HCT116 (cell line): ENCODE results near the gene NPLOC4. TPM values are rescaled to one million over a fixed set of nuclear protein-coding genes. Genes with fewer than 3 reads are reported as not detected.

Experiments
- ATAC-seq: fragments of 200-7000 bp; cut with Tn5 transposase; 2 replicates; pipeline ENCODE4 v1.9.1; 2020; ENCODE audit warnings: mild to moderate bottlenecking, moderate library complexity
- BruUV-seq: library from RNA; stranded (reverse); fragments of 400-500 nt; replicated peaks from 2 replicates; lab custom pipeline; 2021; lab: Mats Ljungman, UMichigan
- CTCF ChIA-PET: fragments of 300-600 bp; sonication (Branson Sonifier 250); formaldehyde crosslinking; loops from one replicate; lab custom pipeline; 2021; ENCODE audit warnings: antibody characterized with exemption; lab: Charles Lee
- POLR2A ChIA-PET: fragments of 300-600, 350-600 bp; sonication (Branson Sonifier 250); formaldehyde crosslinking; loops from one replicate; lab custom pipeline; 2021; ENCODE audit warnings: antibody characterized with exemption; lab: Charles Lee
- RAD21 ChIA-PET, 2 experiments: fragments of 300-600 bp; sonication (Branson Sonifier 250); formaldehyde crosslinking; loops; one replicate each; lab custom pipeline; 2023; ENCODE audit warnings: low total read pairs in 2 of 2; ENCODE audit not compliant: uncharacterized antibody in 2 of 2, unreplicated experiment in 2 of 2, low non-redundant PET in 1 of 2; lab: Charles Lee
- DNase-seq: peaks from one replicate; pipeline ENCODE4 v3.0.0-alpha.2; 2010; ENCODE audit warnings: low read depth, low spot score
- H2AFZ ChIP-seq: fragments of 200-600 bp; shearing (Covaris generic), sonication (generic); 2 replicates; pipeline ENCODE4 v1.6.1; 2017; ENCODE audit warnings: low read depth, mixed run types, mixed read lengths, antibody characterized with exemption, low read length; ENCODE audit not compliant: poor library complexity, severe bottlenecking
- H3K27ac ChIP-seq: 2 replicates; pipeline ENCODE4 v1.5.1; 2012; ENCODE audit warnings: low read depth, low read length
- H3K27me3 ChIP-seq: fragments of 200-600 bp; sonication (generic); 2 replicates; pipeline ENCODE4 v1.6.1; 2016; ENCODE audit warnings: mixed run types, low read length, mixed read lengths; ENCODE audit not compliant: insufficient read depth
- H3K36me3 ChIP-seq, 2 experiments: fragments of 200-500 bp in 1 of 2; fragments of 200-600 bp in 1 of 2; sonication (Bioruptor generic) in 1 of 2; sonication (generic) in 1 of 2; 2 replicates each; pipeline versions ENCODE4 v1.5.1 to v1.6.1; 2014 to 2016; ENCODE audit warnings: low read length in 2 of 2, inconsistent platforms in 1 of 2, mixed read lengths in 1 of 2, mixed run types in 1 of 2; ENCODE audit not compliant: insufficient read depth in 2 of 2, control insufficient read depth in 1 of 2
- H3K4me1 ChIP-seq, 2 experiments: fragments of 200-600 bp in 1 of 2; sonication (generic) in 1 of 2; 2 replicates each; pipeline versions ENCODE4 v1.5.1 to v1.6.1; 2012 to 2017; ENCODE audit warnings: low read length in 2 of 2, inconsistent platforms in 1 of 2, mild to moderate bottlenecking in 1 of 2, mixed read lengths in 1 of 2, mixed run types in 1 of 2, moderate library complexity in 1 of 2; ENCODE audit not compliant: insufficient read depth in 2 of 2, control insufficient read depth in 1 of 2
- H3K4me2 ChIP-seq: fragments of 200-600 bp; sonication (generic); 2 replicates; pipeline ENCODE4 v1.6.1; 2017; ENCODE audit warnings: mixed run types, low read length, mixed read lengths
- H3K4me3 ChIP-seq, 2 experiments: fragments of 200-600 bp in 1 of 2; sonication (generic) in 1 of 2; replicated peaks in 1 of 2; 2 replicates each; pipeline ENCODE4 v1.5.1; 2011 to 2016; ENCODE audit warnings: low read length in 2 of 2, control low read depth in 1 of 2, low read depth in 1 of 2, mild to moderate bottlenecking in 1 of 2, mixed read lengths in 1 of 2, mixed run types in 1 of 2
- H3K79me2 ChIP-seq: fragments of 200-600 bp; sonication (generic); 2 replicates; pipeline ENCODE4 v1.6.1; 2017; ENCODE audit warnings: mild to moderate bottlenecking, mixed run types, low read length, moderate library complexity, mixed read lengths; ENCODE audit not compliant: insufficient read depth
- H3K9ac ChIP-seq: fragments of 200-600 bp; sonication (generic); 2 replicates; pipeline ENCODE4 v1.6.1; 2016; ENCODE audit warnings: low read length, mixed read lengths
- H3K9me2 ChIP-seq: fragments of 200-600 bp; sonication (generic), shearing (Covaris generic); 2 replicates; pipeline ENCODE4 v1.6.1; 2017; ENCODE audit warnings: mixed run types, mild to moderate bottlenecking, moderate library complexity; ENCODE audit not compliant: insufficient read depth
- H3K9me3 ChIP-seq, 2 experiments: fragments of 200-500 bp in 1 of 2; fragments of 200-600 bp in 1 of 2; sonication (Bioruptor generic) in 1 of 2; sonication (generic) in 1 of 2; 2 replicates each; pipeline ENCODE4 v1.6.1; 2014 to 2017; ENCODE audit warnings: low read length in 2 of 2, mixed read lengths in 2 of 2, inconsistent platforms in 1 of 2, low read depth in 1 of 2, mild to moderate bottlenecking in 1 of 2, mixed run types in 1 of 2, moderate library complexity in 1 of 2; ENCODE audit not compliant: control insufficient read depth in 1 of 2, insufficient read depth in 1 of 2
- H4K20me1 ChIP-seq: fragments of 200-600 bp; sonication (generic), shearing (Covaris generic); 2 replicates; pipeline ENCODE4 v1.6.1; 2017; ENCODE audit warnings: mixed run types, mild to moderate bottlenecking, moderate library complexity; ENCODE audit not compliant: insufficient read depth
- FOSL1 ChIP-seq: IDR thresholded peaks from 2 replicates; pipeline ENCODE4 v1.6.1; 2012; ENCODE audit warnings: low read depth
- MAX ChIP-seq: IDR thresholded peaks from 2 replicates; pipeline ENCODE4 v1.6.1; 2012
- SRF ChIP-seq: IDR thresholded peaks from 2 replicates; pipeline ENCODE4 v1.6.1; 2012; ENCODE audit warnings: low read depth
- intact Hi-C: fragments of 100-400 bp; cut with micrococcal nuclease; formaldehyde crosslinking; loops from 2 replicates; pipeline ENCODE4 v1.10.0; 2022
- total RNA-seq: library from RNA; stranded (reverse); gene quantifications from one replicate; pipeline ENCODE4 v1.2.1, GENCODE V29; 2021; ENCODE audit not compliant: unreplicated experiment

The NPLOC4 gene
- total RNA-seq, 1 experiment from 2014 or later, result 137 TPM

GRCh38 chr17:81631482-81631881 lies 5.4 kb downstream of the NPLOC4 start:
- no peak for TF ChIP-seq SRF
- CTCF ChIA-PET, result interaction anchor here (0.7 kb wide), 1 partner anchor 37 kb away, joined by 3 read pairs; no protein-coding TSS in a partner anchor
- Histone ChIP-seq H3K4me3 (no peak overlapping the region), H3K9ac (no peak overlapping the region), H3K9me3 (no peaks in the 10 kb centered on the region), H2AFZ (no peak overlapping the region), H4K20me1 (peaks cover 13% of the 10 kb centered on the region; the same call in 1 of the 2 replicates), H3K9me2 (no peaks in the 10 kb centered on the region), H3K27me3 (no peaks in the 10 kb centered on the region), H3K4me2 (no peak overlapping the region), H3K79me2 (peaks cover 98% of the 10 kb centered on the region), H3K27ac (no peak overlapping the region), H3K36me3 (peaks cover 26 to 38% of the 10 kb centered on the region in 2 experiments; a peak in 3 of 4 replicates), H3K4me1 (peaks cover 12 to 17% of the 10 kb centered on the region in 2 experiments)
- RAD21 ChIA-PET, result no interaction called here
- DNase-seq (no peak), ATAC-seq (no peak)
- no TSS peak for BruUV-seq
- intact Hi-C loops, result no loop called here
- POLR2A ChIA-PET, result interaction anchor here (0.8 kb wide), 1 partner anchor 79 kb away, joined by 3 read pairs; the partner anchor contains the start of gene FAAP100

GRCh38 chr17:81630274-81630673 lies 6.6 kb downstream of the NPLOC4 start:
- no peak for ATAC-seq
- no peak overlapping the region for H2AFZ ChIP-seq
- no peak for TF ChIP-seq FOSL1
- TF ChIP-seq MAX, result no peak
- H3K79me2 ChIP-seq, result peaks cover 96% of the 10 kb centered on the region
- no peak for DNase-seq
- no TSS peak for BruUV-seq
- H3K27me3 ChIP-seq, result no peaks in the 10 kb centered on the region
- no peak overlapping the region for H3K4me3 ChIP-seq
- peaks cover 6 to 11% of the 10 kb centered on the region in 2 experiments for H3K4me1 ChIP-seq
- no peak overlapping the region for H3K9ac ChIP-seq
- no peaks in the 10 kb centered on the region for H3K9me3 ChIP-seq
- ChIA-PET POLR2A (interaction anchor here (0.7 kb wide), 1 partner anchor 24 kb away, joined by 3 read pairs; no protein-coding TSS in a partner anchor), RAD21 (no interaction called here), CTCF (no interaction called here)
- peaks cover 36 to 49% of the 10 kb centered on the region in 2 experiments for H3K36me3 ChIP-seq
- peaks cover 1% of the 10 kb centered on the region; the same call in 1 of the 2 replicates for H4K20me1 ChIP-seq
- no peak overlapping the region for H3K4me2 ChIP-seq
- no peaks in the 10 kb centered on the region for H3K9me2 ChIP-seq
- H3K27ac ChIP-seq, result no peak overlapping the region
- intact Hi-C loops, result no loop called here
